ENCODE data around the gene ANO8.

- no peak for TF ChIP-seq POLR2A (IDR thresholded peaks at IDR 0.05)
- TF ChIP-seq, protein P1, sequence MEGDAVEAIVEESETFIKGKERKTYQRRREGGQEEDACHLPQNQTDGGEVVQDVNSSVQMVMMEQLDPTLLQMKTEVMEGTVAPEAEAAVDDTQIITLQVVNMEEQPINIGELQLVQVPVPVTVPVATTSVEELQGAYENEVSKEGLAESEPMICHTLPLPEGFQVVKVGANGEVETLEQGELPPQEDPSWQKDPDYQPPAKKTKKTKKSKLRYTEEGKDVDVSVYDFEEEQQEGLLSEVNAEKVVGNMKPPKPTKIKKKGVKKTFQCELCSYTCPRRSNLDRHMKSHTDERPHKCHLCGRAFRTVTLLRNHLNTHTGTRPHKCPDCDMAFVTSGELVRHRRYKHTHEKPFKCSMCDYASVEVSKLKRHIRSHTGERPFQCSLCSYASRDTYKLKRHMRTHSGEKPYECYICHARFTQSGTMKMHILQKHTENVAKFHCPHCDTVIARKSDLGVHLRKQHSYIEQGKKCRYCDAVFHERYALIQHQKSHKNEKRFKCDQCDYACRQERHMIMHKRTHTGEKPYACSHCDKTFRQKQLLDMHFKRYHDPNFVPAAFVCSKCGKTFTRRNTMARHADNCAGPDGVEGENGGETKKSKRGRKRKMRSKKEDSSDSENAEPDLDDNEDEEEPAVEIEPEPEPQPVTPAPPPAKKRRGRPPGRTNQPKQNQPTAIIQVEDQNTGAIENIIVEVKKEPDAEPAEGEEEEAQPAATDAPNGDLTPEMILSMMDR (IDR thresholded peaks at IDR 0.05 in 8 of 11, conservative IDR thresholded peaks at IDR 0.05 in 3 of 11), result no peak
- TF ChIP-seq POLR2AphosphoS5 (IDR thresholded peaks at IDR 0.05), result no peak
Measured at GRCh38 chr19:17311455-17312188, 23.0 kb downstream of the ANO8 start.
